Measurements from ENCODE around the gene OR51B2.

- TF ChIP-seq CREB5 (CRISPR knock-in tag; IDR thresholded peaks at IDR 0.05; ENCODE audit: low read depth): no peak
- TF ChIP-seq PATZ1 (CRISPR knock-in tag; IDR thresholded peaks at IDR 0.05; ENCODE audit: borderline replicate concordance): no peak
- TF ChIP-seq RARB (CRISPR knock-in tag; IDR thresholded peaks at IDR 0.05): no peak
- TF ChIP-seq SNAI2 (CRISPR knock-in tag; IDR thresholded peaks at IDR 0.05): no peak
- TF ChIP-seq ARNTL (CRISPR knock-in tag; IDR thresholded peaks at IDR 0.05; ENCODE audit: borderline replicate concordance, low read depth): no peak
- TF ChIP-seq ZFP30 (CRISPR knock-in tag; IDR thresholded peaks at IDR 0.05): no peak
- TF ChIP-seq ZC3H10 (CRISPR knock-in tag; IDR thresholded peaks at IDR 0.05): no peak
- TF ChIP-seq TSHZ2 (CRISPR knock-in tag; IDR thresholded peaks at IDR 0.05): no peak
- no peak for TF ChIP-seq CSDC2 (CRISPR knock-in tag; IDR thresholded peaks at IDR 0.05)
Measured at GRCh38 chr11:5274395-5274794, 49.7 kb downstream of the OR51B2 start.

Data from SK-N-SH treated with all-trans-retinoic acid at 6 μM for 48 hours (cell line).